SU-DHL-6 (cell line): ENCODE results near the gene MYOF.

Experiments used
- H2AFZ ChIP-seq: fragments of 200-600 bp; sonication (generic); 2 replicates; pipeline ENCODE4 v1.6.1; 2014; ENCODE audit warnings: low read depth, mild to moderate bottlenecking, moderate library complexity, mixed read lengths, antibody characterized with exemption, low read length; ENCODE audit not compliant: severe bottlenecking
- H3F3A ChIP-seq: fragments of 200-600 bp; shearing (Covaris generic); 2 replicates; pipeline ENCODE4 v1.6.0; 2016; ENCODE audit warnings: antibody characterized with exemption, mild to moderate bottlenecking; ENCODE audit not compliant: insufficient read depth
- H3K27ac ChIP-seq: fragments of 200-600 bp; sonication (generic); 2 replicates; pipeline ENCODE4 v1.5.1; 2016; ENCODE audit warnings: low read depth, mild to moderate bottlenecking, low read length, moderate library complexity, mixed read lengths
- H3K27me3 ChIP-seq: fragments of 200-600 bp; sonication (generic), shearing (Covaris generic); 2 replicates; pipeline ENCODE4 v1.6.0; 2014; ENCODE audit warnings: mild to moderate bottlenecking, low read length
- H3K36me3 ChIP-seq: fragments of 200-600 bp; sonication (generic); 2 replicates; pipeline ENCODE4 v1.6.1; 2014; ENCODE audit warnings: mild to moderate bottlenecking, low read length, mixed read lengths
- H3K4me2 ChIP-seq: fragments of 300-600, 200-600 bp; shearing (Covaris generic), sonication (generic); 2 replicates; pipeline ENCODE4 v1.6.0; 2014; ENCODE audit warnings: low read length, low read depth, mild to moderate bottlenecking; ENCODE audit not compliant: poor library complexity, severe bottlenecking
- H3K4me3 ChIP-seq: fragments of 200-600 bp; sonication (generic); 2 replicates; pipeline ENCODE4 v1.5.1; 2014; ENCODE audit warnings: antibody characterized with exemption, low read length, mild to moderate bottlenecking, mixed read lengths; ENCODE audit not compliant: insufficient read depth, poor library complexity, severe bottlenecking
- H3K79me2 ChIP-seq: fragments of 200-600 bp; sonication (generic); 2 replicates; pipeline ENCODE4 v1.6.1; 2014; ENCODE audit warnings: mild to moderate bottlenecking, low read length, moderate library complexity; ENCODE audit not compliant: insufficient read depth
- H3K9ac ChIP-seq: fragments of 200-600 bp; sonication (generic); 2 replicates; pipeline ENCODE4 v1.7.0; 2014; ENCODE audit warnings: mild to moderate bottlenecking, low read length
- H3K9me2 ChIP-seq: fragments of 200-600 bp; sonication (generic); replicated peaks from 2 replicates; pipeline ENCODE4 v1.6.1; 2014; ENCODE audit warnings: low read length; ENCODE audit not compliant: insufficient read depth
- H3K9me3 ChIP-seq: fragments of 200-600 bp; sonication (generic); 2 replicates; pipeline ENCODE4 v1.6.1; 2014; ENCODE audit warnings: low read length, mixed read lengths; ENCODE audit not compliant: insufficient read depth
- H4K20me1 ChIP-seq: fragments of 200-600 bp; sonication (generic); 2 replicates; pipeline ENCODE4 v1.6.1; 2014; ENCODE audit warnings: low read depth, mild to moderate bottlenecking, antibody characterized with exemption, low read length, moderate library complexity, mixed read lengths
- CTCF ChIP-seq: fragments of 200-600 bp; sonication (generic); IDR thresholded peaks from one replicate; pipeline ENCODE4 v1.5.1; 2017; ENCODE audit warnings: antibody characterized with exemption, mild to moderate bottlenecking, low read length, moderate library complexity; ENCODE audit not compliant: insufficient read depth, poor library complexity, severe bottlenecking
- EZH2phosphoT487 ChIP-seq: fragments of 200-600 bp; sonication (generic), shearing (Covaris generic); conservative IDR thresholded peaks from 2 replicates; pipeline ENCODE4 v1.6.1; 2018; ENCODE audit warnings: mild to moderate bottlenecking, antibody characterized with exemption, low read length, moderate library complexity, mixed read lengths

The MYOF gene

GRCh38 chr10:93457511-93457910 is 24.6 kb downstream of the MYOF start:
- Histone ChIP-seq H3K27me3 (no peaks in the 10 kb centered on the region), H2AFZ (no peak overlapping the region), H3K9me3 (no peaks in the 10 kb centered on the region), H3K79me2 (no peaks in the 10 kb centered on the region), H3K9ac (no peak overlapping the region), H3K9me2 (no peaks in the 10 kb centered on the region), H3F3A (no peaks in the 10 kb centered on the region), H3K36me3 (no peaks in the 10 kb centered on the region), H3K4me3 (no peak overlapping the region), H3K27ac (no peak overlapping the region), H3K4me2 (no peak overlapping the region), H4K20me1 (no peaks in the 10 kb centered on the region)
- TF ChIP-seq CTCF (no peak), EZH2phosphoT487 (no peak)

- Histone ChIP-seq H3K27ac (no peak overlapping the region), H2AFZ (no peak overlapping the region), H3F3A (no peaks in the 10 kb centered on the region), H3K4me3 (no peak overlapping the region), H3K9ac (no peak overlapping the region), H3K9me2 (no peaks in the 10 kb centered on the region), H4K20me1 (no peaks in the 10 kb centered on the region), H3K79me2 (no peaks in the 10 kb centered on the region), H3K36me3 (no peaks in the 10 kb centered on the region), H3K9me3 (no peaks in the 10 kb centered on the region), H3K4me2 (no peak overlapping the region), H3K27me3 (no peaks in the 10 kb centered on the region)
- TF ChIP-seq EZH2phosphoT487 (no peak), CTCF (no peak)
Measured at GRCh38 chr10:93456480-93456879, 25.7 kb downstream of the MYOF start.

- H3K27ac ChIP-seq: no peak overlapping the region
- no peaks in the 10 kb centered on the region for H3F3A ChIP-seq
- TF ChIP-seq CTCF: no peak
- no peak for TF ChIP-seq EZH2phosphoT487
- H3K9me2 ChIP-seq: no peaks in the 10 kb centered on the region
- no peak overlapping the region for H3K4me2 ChIP-seq
- no peak overlapping the region for H3K9ac ChIP-seq
- no peak overlapping the region for H3K4me3 ChIP-seq
- no peaks in the 10 kb centered on the region for H3K36me3 ChIP-seq
- H3K27me3 ChIP-seq: no peaks in the 10 kb centered on the region
- no peaks in the 10 kb centered on the region for H4K20me1 ChIP-seq
- no peak overlapping the region for H2AFZ ChIP-seq
- H3K79me2 ChIP-seq: no peaks in the 10 kb centered on the region
- no peaks in the 10 kb centered on the region for H3K9me3 ChIP-seq
Measured at GRCh38 chr10:93454736-93455135, 27.4 kb downstream of the MYOF start.
